GM19455 (cell line): ENCODE data around the gene GPR33.
"Not testable (repeated sequence)": the region's sequence is repeated elsewhere in the genome, so short reads cannot be mapped to it uniquely, and the experiment has no call there.

Experiments
- ATAC-seq: cut with Tn5 transposase; IDR thresholded peaks from one replicate; pipeline ENCODE4 v1.9.1; 2021; ENCODE audit not compliant: unreplicated experiment

Gene GPR33

DNA sequence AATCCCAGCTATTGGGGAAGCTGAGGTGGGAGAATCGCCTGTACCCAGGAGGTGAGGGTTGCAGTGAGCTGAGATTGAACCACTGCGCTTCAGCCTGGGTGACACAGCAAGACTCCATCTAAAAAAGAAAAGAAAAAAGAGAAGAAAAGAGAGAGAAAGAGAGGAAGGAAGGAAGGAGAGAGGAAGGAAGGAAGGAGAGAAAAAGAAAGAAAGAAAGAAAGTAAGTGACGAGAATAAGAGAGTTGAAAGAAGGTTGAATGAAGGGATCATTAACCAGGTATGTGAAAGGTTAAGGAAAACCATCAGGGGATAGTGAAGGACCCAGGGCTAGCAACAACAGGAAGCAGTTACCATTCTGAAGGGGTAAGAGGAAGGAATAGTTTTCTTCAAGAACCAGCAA lies 26.3 kb downstream of the GPR33 start:
- no peak for ATAC-seq

DNA sequence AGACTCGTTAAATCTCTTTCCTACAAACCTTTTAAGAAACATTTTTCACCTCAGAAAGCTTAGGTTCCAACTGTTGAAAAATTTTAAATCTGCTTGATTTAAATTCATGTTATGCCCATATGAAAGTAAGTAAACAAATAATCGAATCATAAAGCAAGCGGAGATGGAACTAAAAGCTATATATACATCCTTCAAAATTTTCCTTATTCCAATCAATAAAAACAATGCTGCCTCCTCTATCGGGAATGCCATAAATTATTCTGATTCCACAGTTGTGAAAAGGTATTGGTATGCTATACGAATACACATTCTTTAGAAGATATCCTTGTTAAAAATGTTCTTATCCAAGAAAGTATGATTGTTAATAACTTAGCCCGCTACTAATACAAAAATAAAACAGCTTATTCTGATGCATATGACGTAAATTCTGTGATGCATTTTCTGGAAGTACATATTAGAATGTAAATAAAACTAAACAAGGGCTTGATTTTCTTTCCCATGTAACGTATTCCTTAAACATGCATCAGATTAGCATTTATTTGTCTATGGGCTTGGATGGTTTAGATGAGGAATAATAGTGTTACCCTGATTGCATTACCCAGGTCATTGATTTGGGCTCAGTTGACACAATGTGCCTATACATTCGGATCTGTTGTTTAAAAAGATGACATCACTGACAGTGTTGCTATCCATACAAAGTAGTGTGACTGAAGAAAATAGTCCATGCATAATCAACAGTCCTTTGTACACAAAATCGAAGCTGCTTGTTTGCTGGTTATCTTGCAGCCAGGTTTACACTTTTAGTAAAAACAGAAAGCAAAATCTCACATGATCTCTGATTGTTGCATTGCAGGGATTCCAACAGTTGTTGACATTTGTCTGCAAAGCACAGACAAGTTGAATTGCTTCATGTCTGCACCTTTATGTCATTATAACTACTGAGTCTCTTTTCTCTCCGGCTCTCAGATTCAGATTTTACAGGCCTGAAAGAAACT lies 29.9 kb downstream of the GPR33 start:
- ATAC-seq, result peak; percentile 9

DNA sequence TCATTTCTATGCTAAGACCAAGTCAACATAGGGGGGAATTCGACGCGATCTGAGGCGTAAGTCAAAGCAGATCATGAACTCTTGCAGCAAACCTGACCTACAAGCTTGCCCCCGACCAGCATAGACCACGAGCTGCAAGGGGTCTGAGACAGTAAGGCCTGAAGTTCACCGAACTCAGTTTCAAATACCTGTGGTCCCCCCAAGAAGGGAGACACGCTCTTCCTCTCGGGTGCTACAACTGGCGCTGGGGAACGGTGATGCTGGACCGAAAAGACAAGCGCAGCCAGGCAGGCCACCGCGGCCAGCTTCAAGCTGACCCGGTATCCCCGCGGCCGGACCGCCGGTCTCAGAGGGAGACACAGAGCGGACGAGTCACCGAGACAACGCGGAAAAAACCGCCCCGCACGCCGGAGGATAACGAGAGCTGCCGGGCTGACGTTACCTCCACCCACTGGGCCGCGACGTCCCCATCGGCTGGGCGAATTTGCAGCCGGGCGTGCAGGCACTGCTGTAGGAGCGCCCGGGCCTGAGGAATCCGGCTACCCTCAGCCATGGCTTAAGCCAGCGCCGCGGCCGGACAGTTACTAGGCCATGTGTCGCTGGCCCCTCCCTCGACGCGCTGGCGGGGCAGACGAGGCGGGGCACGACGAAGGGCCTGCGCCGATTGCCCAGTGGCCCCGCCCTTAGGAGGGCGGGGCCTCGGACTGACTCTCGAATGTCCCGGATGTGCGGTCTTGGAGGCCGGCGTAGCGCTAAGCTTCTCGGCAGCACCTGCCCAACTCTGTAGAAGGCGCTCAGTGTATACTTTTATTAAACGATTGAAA lies 30.8 kb downstream of the GPR33 start, which contains the start of gene DTD2:
Gene DTD2 (minus strand): TSS at position 666 of the 824 bp plus-strand sequence. CDS start 113 bp downstream, at position 553.
- peak; percentile 99 for ATAC-seq

DNA sequence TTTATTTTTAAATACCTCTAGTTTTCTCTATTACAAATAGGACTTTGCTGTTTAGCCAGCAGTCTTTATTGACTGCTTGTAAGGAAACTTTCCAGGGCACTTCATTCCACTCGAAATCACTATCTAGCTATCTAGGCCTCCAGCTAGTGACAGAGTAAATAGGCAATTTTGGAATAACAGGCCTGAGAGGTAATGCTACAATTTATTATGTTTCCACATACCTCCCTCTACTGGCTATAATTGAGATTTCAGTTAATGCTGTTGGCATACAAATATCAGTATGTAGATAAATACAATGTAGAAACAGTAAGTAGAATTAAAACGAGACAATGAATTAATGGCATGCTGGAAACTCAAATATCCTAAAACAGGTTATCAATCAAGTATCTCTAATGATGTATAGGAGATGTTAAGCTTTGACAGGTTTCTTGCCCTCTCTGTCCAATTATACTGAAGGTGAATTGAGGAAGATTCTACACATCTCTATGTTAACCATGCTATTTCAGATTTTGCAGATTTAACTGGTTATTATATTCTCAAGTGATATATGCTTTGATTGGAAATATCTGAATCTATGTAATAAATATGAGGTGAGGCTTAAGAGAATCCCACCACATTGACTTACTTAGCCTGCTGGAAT lies 37.7 kb downstream of the GPR33 start:
- ATAC-seq, result no peak

DNA sequence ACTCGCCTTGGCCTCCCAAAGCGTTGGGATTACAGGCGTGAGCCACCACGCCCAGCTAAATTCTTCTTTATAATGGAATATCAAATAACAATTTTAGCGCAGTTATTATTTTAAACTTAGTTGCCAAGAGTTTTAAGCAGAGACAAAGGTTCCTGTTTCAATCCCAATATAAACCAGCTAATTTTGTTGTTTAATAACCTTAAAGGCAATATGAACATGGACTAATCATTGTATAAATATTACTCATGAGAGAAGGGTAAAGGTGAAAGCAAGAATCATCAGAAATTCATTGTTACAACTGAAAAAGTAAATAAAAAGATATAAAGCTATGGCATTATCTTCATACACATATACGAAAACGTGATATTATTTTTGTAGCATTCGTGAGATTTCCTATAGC lies 38.7 kb downstream of the GPR33 start:
- no peak for ATAC-seq

DNA sequence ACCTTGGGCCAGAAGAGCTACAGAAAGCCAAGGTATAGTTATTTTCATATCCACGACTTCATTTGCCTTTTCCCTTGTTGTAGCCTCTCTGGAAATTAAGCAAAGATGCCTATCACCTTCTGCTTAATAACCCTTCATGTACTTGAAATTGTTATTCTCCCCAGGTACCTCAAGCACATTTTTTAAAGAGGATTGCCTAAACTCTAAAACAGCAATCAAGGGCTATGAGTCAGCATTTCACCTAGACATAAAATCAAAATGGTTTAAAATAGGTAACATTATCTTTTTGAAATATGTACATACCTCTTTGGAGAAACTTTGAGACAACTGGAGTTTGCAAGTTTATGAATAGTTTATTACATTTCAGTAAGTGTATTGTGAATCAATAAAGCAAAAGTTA lies 42.1 kb downstream of the GPR33 start:
- no peak for ATAC-seq

DNA sequence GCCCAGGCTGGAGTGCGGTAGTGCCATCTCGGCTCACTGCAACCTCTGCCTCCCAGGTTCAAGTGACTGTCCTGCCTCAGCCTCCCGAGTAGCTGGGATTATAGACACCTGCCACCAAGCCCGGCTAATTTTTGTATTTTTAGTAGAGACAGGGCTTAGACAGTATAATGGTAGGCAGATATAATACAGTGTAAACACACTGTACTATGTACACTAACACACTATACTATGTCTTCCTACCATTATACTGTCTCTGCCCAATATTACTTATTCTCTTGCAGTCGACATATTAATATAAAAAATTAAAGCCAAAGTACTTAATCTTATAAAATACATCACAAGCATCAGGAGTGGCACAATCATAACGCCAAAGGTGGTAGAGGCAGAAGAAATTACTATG lies 45.6 kb downstream of the GPR33 start:
- ATAC-seq, result no peak

DNA sequence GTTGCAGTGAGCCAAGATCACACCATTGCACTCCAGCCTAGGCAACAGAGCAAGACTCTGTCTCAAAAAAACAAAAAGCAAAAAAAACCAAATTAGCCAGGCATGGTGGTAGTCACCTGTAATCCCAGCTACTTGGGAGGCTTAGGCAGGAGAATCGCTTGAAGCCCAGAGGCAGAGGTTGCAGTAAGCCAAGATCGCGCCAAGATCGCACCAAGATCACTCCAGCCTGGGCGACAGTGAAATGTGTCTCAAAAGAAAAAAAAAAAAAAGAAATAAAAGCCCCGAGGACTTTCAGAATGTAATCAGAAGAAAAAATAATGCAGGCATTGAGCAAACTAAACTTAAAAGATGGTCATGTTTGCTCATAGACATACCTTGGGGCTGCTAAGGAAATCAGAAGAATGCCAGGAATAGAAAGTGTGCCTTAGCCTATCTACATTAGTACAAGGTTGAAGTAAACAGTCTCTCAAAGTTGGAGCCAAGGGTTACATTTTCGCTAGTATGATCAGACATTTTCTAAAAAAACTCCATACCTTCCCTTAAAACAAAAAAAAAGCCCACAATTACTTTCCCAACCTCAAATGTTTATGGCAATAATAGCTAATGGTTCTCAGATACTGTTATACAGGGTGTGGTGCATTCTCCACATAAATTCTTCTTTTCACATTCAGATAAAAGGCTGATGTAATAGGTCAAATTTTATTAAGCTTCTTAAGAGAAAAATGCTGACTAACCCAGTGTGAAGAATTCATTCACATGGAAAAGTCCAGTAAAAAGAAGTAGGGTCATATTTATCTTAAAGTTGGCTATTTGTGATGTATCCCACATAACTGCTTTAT lies 46.3 kb downstream of the GPR33 start:
- no peak for ATAC-seq

DNA sequence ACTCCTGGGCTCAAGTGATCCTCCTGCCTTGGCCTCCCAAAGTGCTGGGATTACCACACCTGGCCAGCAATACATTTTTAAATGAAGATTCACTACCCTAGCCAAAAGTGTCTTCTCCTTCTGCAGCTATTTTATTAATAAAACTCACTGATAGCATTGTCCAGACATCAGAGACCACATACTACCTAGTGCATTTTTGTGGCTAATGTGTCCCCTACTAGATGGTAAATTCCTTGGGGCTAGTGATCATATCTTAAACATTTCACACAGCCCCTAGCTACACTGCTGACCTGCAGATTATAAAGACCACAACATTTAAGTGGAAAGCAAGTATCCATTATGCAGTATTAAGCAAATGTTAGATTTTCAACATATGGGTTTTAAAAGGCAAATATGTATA lies 47.6 kb downstream of the GPR33 start:
- ATAC-seq, result no peak

DNA sequence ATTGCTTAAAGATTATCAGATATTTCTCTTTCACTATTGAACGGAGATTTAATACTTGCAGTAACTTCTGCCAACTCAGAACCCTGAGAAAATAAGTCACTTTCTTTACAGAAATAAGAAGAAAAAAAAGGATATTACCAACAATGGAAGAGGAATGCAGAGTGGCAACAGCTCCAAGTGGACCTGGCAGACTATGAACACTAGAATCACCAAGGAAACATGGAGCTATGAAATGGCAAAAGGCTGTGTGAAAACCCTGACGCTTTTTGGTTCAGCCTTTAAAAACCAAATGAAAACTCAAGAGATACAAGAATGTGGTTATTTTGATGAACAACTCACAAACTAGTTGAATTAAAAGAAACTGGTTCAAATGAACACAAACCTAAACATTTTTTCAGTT lies 48.3 kb downstream of the GPR33 start:
- ATAC-seq, result no peak

DNA sequence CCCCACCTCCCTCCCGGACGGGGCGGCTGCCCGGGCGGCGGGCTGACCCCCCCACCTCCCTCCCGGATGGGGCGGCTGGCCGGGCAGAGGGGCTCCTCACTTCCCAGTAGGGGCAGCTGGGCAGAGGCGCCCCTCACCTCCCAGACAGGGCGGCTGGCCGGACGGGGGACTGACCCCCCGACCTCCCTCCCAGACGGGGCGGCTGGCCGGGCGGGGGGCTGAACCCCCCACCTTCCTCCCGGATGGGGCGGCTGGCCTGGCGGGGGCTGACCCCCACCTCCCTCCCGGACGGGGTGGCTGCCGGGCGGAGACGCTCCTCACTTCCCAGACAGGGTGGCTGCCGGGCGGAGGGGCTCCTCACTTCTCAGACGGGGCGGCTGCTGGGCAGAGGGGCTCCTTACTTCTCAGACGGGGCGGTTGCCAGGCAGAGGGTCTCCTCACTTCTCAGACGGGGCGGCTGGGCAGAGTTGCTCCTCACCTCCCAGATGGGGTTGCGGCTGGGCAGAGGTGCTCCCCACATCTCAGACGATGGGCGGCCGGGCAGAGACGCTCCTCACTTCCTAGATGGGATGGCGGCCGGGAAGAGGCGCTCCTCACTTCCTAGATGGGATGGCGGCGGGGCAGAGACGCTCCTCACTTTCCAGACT lies 50.7 kb downstream of the GPR33 start:
- ATAC-seq, result not testable (repeated sequence)

DNA sequence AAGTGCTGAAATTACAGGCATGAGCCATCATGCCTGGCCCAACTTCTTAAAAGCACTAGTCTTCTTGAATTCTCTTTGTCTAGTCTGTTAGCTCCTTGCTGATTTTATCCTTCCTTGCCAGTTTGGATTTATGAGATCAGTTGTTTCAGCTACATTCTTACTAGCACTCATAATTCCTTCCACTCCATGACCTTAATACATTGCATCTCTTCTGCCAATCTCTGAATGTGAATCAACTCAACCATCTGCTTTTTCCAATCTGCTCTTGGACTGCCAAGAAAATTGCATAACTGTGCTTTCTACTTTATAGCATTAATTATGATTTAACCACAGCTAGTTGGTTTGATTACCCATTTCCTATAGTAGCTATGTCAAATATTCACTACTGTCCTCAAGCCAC lies 52.6 kb downstream of the GPR33 start:
- no peak for ATAC-seq
